Transverse colon (tissue), 3 donors: Measurements from ENCODE around the gene FBXO46.

Experiments used
- CTCF ChIP-seq, 5 experiments: fragments of 200-600 bp in 3 of 5; fragments of 450-650 bp in 2 of 5; sonication (generic) in 3 of 5; IDR thresholded peaks; 1 replicate in 2 of 5; 2 replicates in 3 of 5; pipeline ENCODE4 v1.5.1; 2016 to 2017; ENCODE audit warnings: antibody characterized with exemption in 5 of 5, inconsistent platforms in 3 of 5, mild to moderate bottlenecking in 2 of 5, moderate library complexity in 1 of 5
- EP300 ChIP-seq: sonication (generic); formaldehyde crosslinking; IDR thresholded peaks from one replicate; pipeline ENCODE4 v1.6.1; 2017; ENCODE audit warnings: antibody characterized with exemption, low read depth
- POLR2A ChIP-seq: fragments of 450-650 bp; IDR thresholded peaks from one replicate; pipeline ENCODE4 v1.6.1; 2016; ENCODE audit warnings: antibody characterized with exemption, mild to moderate bottlenecking, moderate library complexity

- TF ChIP-seq CTCF (IDR thresholded peaks at IDR 0.05), result no peak
- no peak for TF ChIP-seq POLR2A
- TF ChIP-seq EP300, result no peak
Measured at GRCh38 chr19:45715139-45715538, 15.6 kb downstream of the FBXO46 start.
